SK-N-MC (cell line): ENCODE data around the gene TCF15.

Source experiments
- EZH2 ChIP-seq: fragments of 200-600 bp; sonication (generic); IDR thresholded peaks from one replicate; pipeline ENCODE4 v1.6.1; 2017; ENCODE audit warnings: antibody characterized with exemption
- FOXP2 ChIP-seq: optimal IDR thresholded peaks from 2 replicates; pipeline ENCODE3; 2011; ENCODE audit warnings: mild to moderate bottlenecking, moderate library complexity; ENCODE audit not compliant: insufficient read depth; ENCODE audit errors: extremely low read length, control extremely low read depth
- POLR2AphosphoS5 ChIP-seq: IDR thresholded peaks from 2 replicates; pipeline ENCODE4 v1.6.1; 2012; ENCODE audit warnings: mild to moderate bottlenecking, low read depth, low read length, borderline replicate concordance

GRCh38 chr20:608970-609369 is 1.1 kb downstream of the TCF15 start:
- TF ChIP-seq EZH2 (no peak), POLR2AphosphoS5 (no peak), FOXP2 (no peak)
